ENCODE results near the gene CBR3. TPM values are rescaled to one million over a fixed set of nuclear protein-coding genes. Genes with fewer than 3 reads are reported as not detected.

Gene CBR3
- total and polyA plus RNA-seq, 9 of the 15 experiments (the other 6 are each of a cell fraction or from before 2014, with no cell fraction given) = not detected

DNA sequence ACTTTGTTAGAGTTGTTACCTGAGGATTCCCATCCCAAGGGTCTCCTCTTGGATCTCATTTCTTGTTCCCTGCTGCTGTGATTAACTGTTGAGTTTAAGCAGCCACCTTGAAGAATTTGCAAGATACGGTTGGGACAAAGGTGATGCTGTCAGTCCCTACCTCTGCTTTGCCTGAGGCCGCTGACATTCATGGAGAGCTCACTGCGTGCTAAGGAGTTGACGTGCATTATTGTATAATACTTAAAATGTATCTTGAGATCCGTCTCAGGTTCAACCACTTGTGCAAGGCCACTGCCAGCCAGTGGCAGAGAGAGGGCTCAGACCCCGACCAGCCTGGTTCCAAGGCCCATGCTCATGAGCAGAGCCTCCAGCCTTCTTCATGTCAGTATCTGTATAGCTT lies 35.9 kb downstream of the CBR3 start:
- Histone ChIP-seq H3K36me3 (ENCODE audit: control insufficient read depth, insufficient read depth, low read length) (no peaks in the 10 kb centered on the region), H3K79me2 (ENCODE audit: control insufficient read depth, insufficient read depth, low read length) (no peaks in the 10 kb centered on the region), H3K4me2 (ENCODE audit: insufficient read depth, low read length) (no peak overlapping the region), H3K27ac (ENCODE audit: extremely low read depth, low read depth, low read length) (no peak overlapping the region), H3K27me3 (ENCODE audit: control insufficient read depth in 2 of 2, insufficient read depth in 2 of 2, low read length in 2 of 2) (peaks cover 0 to 23% of the 10 kb centered on the region in 2 experiments; a peak in 2 of 5 replicates), H2AFZ (ENCODE audit: low read depth, low read length) (no peak overlapping the region), H3K9ac (ENCODE audit: insufficient read depth in 1 of 2, low read depth in 2 of 2, low read length in 2 of 2) (no peak overlapping the region), H4K20me1 (replicated peaks; ENCODE audit: control insufficient read depth, insufficient read depth, low read length) (no peaks in the 10 kb centered on the region), H3K4me1 (replicated peaks in 1 of 2; ENCODE audit: control insufficient read depth in 2 of 2, insufficient read depth in 2 of 2, low read length in 2 of 2) (peaks cover 0 to 3% of the 10 kb centered on the region in 2 experiments; a peak in 2 of 5 replicates), H3K9me1 (ENCODE audit: control insufficient read depth, insufficient read depth, low read length) (no peaks in the 10 kb centered on the region), H3K9me3 (replicated peaks; ENCODE audit: control insufficient read depth, insufficient read depth, low read depth, low read length) (no peaks in the 10 kb centered on the region), H3K4me3 (no peak overlapping the region)
- BruUV-seq (replicated peaks) = no TSS peak
- 18% methylated on average over 6 of the region's 6 CpGs for WGBS (ENCODE audit: insufficient coverage, low coverage, missing lambda C conversion rate)
- intact Hi-C loops (cut with micrococcal nuclease) = no loop called here
- DNase-seq (ENCODE audit: extremely low read depth in 1 of 4, low spot score in 3 of 4) (no peak), FAIRE-seq (no peak), ATAC-seq (no peak)
- POLR2A ChIA-PET = interaction anchor here (0.6 to 1.3 kb wide), 2 partner anchors 9 to 149 kb away, joined by 3 read pairs; partner anchors contain the start of gene MORC3
- in situ Hi-C loops (cut with MboI) = no loop called here
- CTCF ChIA-PET (ENCODE audit: low intra/inter-chr PET ratio) = no interaction called here
- TF ChIP-seq, protein P1, sequence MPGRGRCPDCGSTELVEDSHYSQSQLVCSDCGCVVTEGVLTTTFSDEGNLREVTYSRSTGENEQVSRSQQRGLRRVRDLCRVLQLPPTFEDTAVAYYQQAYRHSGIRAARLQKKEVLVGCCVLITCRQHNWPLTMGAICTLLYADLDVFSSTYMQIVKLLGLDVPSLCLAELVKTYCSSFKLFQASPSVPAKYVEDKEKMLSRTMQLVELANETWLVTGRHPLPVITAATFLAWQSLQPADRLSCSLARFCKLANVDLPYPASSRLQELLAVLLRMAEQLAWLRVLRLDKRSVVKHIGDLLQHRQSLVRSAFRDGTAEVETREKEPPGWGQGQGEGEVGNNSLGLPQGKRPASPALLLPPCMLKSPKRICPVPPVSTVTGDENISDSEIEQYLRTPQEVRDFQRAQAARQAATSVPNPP (IDR thresholded peaks at IDR 0.05; ENCODE audit: borderline replicate concordance, insufficient read depth, insufficient read length) = no peak

DNA sequence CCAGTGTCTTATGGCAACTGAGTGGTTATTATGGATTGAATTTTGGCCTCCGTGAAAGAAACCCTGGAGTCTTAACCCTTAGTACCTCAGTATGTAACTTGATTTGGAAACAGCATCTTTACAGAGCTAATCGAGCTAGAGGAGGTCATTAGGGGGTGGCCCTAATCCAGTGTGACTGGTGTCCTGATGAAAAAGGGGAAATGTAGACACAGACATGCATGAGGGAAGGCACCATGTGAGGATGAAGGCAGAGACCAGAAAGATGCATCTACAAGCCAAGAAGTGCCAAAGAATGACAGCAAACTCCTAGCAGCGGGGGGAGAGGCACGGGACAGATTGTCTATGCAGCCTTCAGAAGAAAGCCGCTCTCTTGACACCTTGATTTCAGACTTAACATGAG lies 36.5 kb downstream of the CBR3 start:
- Histone ChIP-seq H3K36me3 (ENCODE audit: control insufficient read depth, insufficient read depth, low read length) (no peaks in the 10 kb centered on the region), H3K79me2 (ENCODE audit: control insufficient read depth, insufficient read depth, low read length) (no peaks in the 10 kb centered on the region), H3K4me1 (replicated peaks in 1 of 2; ENCODE audit: control insufficient read depth in 2 of 2, insufficient read depth in 2 of 2, low read length in 2 of 2) (peaks cover 0 to 3% of the 10 kb centered on the region in 2 experiments; a peak in 2 of 5 replicates), H3K4me3 (no peak overlapping the region), H3K27me3 (ENCODE audit: control insufficient read depth in 2 of 2, insufficient read depth in 2 of 2, low read length in 2 of 2) (peaks cover 0 to 27% of the 10 kb centered on the region in 2 experiments; a peak in 2 of 5 replicates), H3K9me1 (ENCODE audit: control insufficient read depth, insufficient read depth, low read length) (no peaks in the 10 kb centered on the region), H3K27ac (ENCODE audit: extremely low read depth, low read depth, low read length) (no peak overlapping the region), H3K9ac (ENCODE audit: insufficient read depth in 1 of 2, low read depth in 2 of 2, low read length in 2 of 2) (no peak overlapping the region), H4K20me1 (replicated peaks; ENCODE audit: control insufficient read depth, insufficient read depth, low read length) (no peaks in the 10 kb centered on the region; the same call in 1 of the 2 replicates), H2AFZ (ENCODE audit: low read depth, low read length) (no peak overlapping the region), H3K4me2 (ENCODE audit: insufficient read depth, low read length) (no peak overlapping the region), H3K9me3 (replicated peaks; ENCODE audit: control insufficient read depth, insufficient read depth, low read depth, low read length) (no peaks in the 10 kb centered on the region)
- intact Hi-C loops (cut with micrococcal nuclease) = no loop called here
- CTCF ChIA-PET (ENCODE audit: low intra/inter-chr PET ratio) = no interaction called here
- ATAC-seq (no peak), DNase-seq (ENCODE audit: extremely low read depth in 1 of 4, low spot score in 3 of 4) (no peak), FAIRE-seq (no peak)
- in situ Hi-C loops (cut with MboI) = no loop called here
- WGBS (ENCODE audit: insufficient coverage, low coverage, missing lambda C conversion rate) = 12% methylated on average over 5 of the region's 5 CpGs
- POLR2A ChIA-PET = interaction anchor here (0.6 kb wide), 1 partner anchor 9 kb away, joined by 3 read pairs; no protein-coding TSS in a partner anchor
- BruUV-seq (replicated peaks) = no TSS peak
- no peak for TF ChIP-seq ZNF318 (IDR thresholded peaks at IDR 0.05; ENCODE audit: borderline replicate concordance in 1 of 2, low read depth in 1 of 2)
- TF ChIP-seq RNF2 (IDR thresholded peaks at IDR 0.05) = no peak
- no peak for TF ChIP-seq ELF2 (CRISPR knock-in tag; IDR thresholded peaks at IDR 0.05)

Data from K562 (cell line).